CD4-positive, alpha-beta T cell treated with Interferon alpha-2 for 1 hour (primary cell): ENCODE measurements around the gene AURKAIP1.
"Not testable (repeated sequence)": the region's sequence is repeated elsewhere in the genome, so short reads cannot be mapped to it uniquely, and the experiment has no call there.

Source experiments
- DNase-seq, 2 donors: peaks; one replicate each; pipeline ENCODE4 v3.0.0-alpha.2; 2020 to 2022

Gene AURKAIP1

DNA sequence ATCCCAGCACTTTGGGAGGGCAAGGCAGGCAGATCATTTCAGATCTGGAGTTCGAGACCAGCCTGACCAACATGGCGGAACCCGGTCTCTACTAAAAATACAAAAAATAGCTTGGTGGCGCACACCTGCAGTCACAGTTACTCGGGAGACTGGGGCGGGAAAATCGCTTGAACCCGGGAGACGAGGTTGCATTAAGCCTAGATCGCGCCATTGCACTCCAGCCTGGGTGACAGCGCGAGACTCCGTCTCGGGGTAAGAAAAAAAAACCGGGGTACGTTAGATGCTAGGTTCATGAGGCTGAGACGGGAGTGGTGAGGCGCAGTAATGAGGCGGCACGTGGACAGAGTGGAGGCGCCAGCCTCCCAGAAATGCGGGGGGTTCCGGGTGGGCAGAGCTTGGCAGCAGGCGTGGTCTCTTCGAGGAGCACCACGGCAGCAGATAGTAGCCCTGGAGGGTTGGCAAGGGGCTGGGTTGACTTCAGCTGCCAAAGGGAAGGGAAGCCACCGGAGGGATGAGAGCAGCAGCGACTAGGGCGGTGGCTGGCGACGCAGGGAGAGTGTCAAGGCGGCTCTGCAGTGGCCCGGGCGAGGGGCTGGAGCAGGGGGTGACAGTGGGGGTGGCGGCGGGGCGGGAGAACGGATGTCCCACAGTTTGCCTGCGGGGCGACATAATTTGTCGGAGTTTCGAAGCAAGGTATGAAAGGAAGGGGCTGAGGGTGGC is 31.3 kb upstream of the AURKAIP1 start:
- no peak for DNase-seq

DNA sequence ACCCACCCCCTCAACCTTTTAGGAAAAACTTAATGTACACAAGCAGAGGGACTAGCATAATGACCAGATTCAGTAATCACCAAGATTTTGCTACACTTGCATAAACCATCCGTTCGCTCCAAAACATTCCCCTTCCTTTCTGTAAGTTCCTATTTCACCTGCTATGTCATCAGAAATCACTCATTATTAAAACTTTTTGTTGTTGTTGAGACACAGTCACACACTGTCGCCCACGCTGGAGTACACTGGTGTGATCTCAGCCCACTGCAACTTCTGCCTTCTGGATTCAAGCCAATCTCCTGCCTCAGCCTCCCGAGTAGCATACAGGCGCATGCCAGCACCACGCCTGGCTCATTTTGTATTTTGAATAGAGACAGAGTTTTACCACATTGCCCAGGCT is 28.6 kb upstream of the AURKAIP1 start:
- DNase-seq: no peak

- DNase-seq: not testable (repeated sequence)
Measured at GRCh38 chr1:1402901-1403392, 27.9 kb upstream of the AURKAIP1 start.

DNA sequence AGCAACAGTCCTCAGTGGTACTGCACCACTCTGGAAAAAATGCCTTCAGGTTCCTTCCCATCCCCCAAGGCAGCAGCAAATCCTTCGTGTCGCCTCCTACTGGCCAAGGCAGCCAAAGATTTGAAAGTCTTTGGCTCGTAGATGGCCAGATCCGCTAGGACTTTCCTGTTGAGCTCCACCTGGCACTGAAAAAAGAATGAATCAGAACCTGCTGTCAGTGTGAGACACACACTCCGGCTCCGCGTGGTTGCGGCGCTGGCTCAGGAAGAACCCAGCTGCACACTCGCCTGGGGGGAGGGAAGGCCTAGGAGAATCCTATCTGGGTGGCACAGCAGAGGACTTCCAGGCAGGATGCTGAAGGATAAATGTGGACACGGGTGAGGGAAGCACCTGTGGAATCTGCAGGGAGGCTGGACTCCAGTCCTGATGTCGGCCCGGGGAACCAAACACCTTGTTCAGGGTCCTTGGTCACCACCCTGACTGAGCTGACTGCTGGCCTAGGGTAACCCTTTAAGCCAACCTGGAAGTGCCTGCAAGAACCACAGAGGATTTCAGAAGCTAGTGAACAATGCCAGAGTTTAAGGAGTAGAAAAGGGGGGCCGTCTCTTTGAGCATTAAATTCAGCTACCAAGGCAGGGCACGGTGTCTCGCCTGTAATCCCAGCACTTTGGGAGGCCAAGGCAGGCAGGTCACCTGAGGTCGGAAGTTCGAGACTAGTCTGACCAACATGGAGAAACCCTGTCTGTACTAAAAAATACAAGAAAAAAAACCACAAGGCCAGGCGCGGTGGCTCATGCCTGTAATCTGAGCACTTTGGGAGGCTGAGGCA is 27.3 kb upstream of the AURKAIP1 start:
- peak in 1 of 2 donors; percentile 33 for DNase-seq

DNA sequence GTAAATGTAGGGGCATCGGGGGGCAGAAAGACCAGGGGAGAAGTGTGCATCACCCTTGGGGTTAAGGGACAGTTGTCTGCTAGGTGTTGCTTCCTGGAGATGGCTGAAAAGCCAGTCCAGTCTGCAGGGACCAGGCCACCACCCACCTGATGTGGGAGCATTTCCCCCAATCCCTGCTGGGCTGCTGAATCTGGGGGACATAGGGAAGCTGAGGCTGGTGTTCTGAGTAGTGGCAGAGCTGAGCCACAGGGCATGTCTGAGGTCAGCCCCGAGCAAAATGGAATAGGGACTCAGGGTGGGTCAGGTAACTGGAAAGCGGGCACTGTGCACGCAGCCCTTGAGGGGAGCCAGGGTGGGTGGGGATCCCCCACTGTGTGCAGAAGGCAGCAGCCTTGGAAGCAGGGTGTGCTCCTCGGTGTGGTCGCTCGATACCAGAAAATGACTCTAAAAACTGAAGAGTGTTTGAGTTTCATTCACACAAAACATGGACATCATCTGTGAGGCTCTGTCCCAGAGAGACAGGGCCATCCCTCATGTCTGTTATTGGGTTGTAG is 26.5 kb upstream of the AURKAIP1 start:
- DNase-seq: no peak

- no peak for DNase-seq
Measured at GRCh38 chr1:1400576-1401456, 25.8 kb upstream of the AURKAIP1 start.

- DNase-seq: no peak
Measured at GRCh38 chr1:1399872-1400575, 25.0 kb upstream of the AURKAIP1 start.

DNA sequence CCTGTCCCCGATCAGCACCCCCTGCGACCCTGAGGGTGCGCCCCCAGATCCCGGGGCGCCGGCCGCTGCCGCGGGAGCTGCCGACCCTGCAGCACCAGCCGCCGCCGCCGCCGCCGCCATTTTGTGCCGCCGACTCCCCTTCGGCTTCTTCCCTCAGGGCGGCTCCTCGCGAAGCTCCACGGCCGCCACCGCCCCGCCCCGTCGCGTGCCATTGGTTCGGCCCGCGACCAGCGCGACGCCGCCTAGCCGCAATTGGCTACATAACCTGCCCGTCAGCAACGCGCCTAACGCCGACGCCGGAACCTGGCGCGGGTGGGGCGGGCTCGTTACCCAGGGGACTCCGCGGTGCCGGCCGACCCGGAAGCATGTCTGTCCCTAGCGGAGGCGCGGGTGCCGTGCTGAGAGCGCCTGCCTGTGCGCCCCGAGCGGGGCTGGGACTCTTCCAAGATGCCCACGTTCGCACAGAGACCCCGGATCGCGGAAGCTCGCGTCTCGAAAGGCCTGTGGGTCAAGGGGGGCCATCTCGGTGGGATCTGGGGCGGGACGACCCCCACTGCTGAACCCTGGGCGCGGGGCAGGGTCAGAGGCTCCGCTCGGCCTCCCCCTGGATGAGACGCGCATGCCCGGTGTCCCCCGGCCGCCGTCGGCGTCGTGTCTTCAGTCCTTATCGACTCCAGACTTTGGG is 24.3 kb upstream of the AURKAIP1 start, which contains the start of gene CCNL2:
Gene CCNL2, minus strand, starts transcription at position 149 of the 685 bp plus-strand sequence. Its CDS starts 29 bp downstream, at position 120.
- peak; percentile 98 to 99 for DNase-seq

DNA sequence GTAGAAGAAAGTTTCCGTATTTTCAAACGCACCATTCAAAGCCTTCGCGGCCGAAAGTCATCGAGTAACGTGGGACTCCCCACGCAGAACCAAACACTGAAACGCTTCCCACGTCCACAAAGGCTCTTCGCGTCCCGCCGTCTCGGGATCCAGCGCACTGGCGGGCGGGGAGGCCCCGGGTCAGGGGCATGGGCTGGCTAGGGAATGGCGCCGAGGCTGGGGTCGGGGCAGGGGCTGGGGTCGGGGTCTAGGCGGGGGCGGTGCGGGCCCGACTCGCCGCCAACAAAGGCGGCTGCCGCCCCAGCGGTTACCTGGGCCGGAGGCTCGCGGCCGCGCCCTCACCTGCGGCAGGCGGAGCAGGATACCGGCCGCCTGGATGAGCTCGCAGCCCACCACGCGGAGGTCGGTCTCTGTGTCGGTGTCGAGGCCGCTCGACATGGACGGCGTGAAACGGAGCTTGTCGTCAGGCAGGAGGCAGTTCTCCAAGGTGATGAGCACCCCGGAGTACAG is 23.7 kb upstream of the AURKAIP1 start:
- no peak for DNase-seq

DNA sequence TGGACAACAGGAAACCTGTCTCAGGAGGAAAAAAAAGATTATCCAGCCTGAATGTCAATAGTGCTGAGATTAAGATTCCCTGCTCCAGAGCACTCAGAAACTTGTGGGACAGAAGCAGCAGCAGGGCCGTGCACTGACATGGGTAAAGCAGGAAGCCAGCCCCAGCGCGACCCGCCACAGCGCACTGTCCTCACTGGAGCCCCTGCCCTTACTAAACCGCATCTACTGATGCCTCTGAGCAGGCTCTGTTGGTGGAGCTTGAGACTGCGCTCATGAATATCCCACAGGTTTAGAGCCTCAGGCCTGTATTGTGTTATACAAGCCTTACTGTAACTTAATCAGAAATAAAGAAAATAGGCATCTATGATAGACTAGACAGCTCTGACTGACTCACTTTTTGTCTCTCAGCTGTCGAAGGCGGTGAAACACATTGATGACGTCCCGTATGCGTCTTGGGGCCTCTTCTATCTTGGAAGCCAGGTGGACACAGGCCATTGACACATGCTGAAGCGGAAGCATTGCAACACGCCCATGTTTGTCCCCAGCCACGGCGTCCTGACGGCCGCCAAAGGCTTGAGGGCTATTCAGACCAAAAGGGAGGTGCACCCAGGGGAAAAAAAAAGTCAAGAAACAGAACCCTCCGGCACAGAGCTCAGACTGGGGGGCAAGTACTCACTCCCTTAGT is 23.0 kb upstream of the AURKAIP1 start:
- no peak for DNase-seq

DNA sequence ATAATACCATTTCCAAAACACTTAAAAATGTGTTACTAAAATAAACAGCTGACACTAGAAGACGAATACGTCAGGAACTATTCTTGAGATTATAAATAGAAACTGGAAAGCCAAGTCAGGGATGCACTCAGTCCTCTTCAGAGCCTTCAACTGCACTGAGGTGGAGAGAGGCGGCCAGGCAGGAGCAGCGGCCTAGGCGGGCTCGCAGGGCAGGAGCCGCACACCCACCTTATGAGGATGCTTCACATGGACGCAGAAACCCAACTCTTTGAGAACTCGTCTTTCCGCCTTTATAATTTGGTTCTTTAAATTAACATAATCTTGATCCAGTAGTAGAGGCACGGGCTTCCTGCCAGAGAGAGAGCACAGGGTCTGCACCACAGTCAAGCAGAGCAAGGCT is 20.2 kb upstream of the AURKAIP1 start:
- no peak for DNase-seq

GRCh38 chr1:1394116-1394515 is 19.1 kb upstream of the AURKAIP1 start:
- no peak for DNase-seq

GRCh38 chr1:1393428-1393827 is 18.4 kb upstream of the AURKAIP1 start:
- no peak for DNase-seq

DNA sequence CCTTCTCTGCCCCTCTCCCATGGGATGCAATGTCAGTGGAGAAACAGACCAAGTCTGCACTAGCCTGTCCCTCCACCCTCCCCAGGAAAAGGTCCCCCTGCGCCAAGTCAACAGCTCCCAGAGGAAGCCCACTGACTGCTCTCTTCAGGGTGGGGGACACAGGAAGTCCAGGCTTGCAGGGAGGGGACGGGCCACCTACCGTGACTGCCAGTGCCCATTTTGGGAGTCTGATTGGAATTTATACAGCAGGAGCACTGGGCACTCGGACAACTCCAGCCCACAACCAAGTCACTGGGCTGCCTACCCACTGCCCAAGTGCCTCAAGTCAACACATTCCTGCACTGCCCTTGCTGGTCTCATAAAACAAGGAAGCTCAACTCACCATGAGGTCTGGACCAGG is 18.0 kb upstream of the AURKAIP1 start:
- DNase-seq: no peak

DNA sequence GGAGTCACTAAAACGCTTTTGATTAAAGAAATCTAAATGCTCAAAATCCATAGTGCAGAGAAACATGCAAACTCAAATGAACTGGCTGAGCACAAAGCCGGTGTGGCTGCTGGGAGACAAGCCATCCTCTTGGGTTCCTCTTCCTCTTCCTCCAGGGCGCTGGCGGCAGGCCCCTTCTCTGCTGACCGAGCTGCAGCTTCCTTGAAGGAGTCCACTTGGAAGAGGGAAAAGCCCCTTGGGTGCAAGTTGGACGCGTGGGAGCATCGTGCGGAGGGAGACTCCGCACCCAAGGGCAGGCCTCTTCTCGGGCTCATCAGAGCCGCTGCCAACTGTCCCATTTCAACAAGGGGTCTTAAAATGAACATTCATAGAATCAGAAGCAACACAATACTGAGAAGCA is 16.2 kb upstream of the AURKAIP1 start:
- no peak for DNase-seq

GRCh38 chr1:1390675-1391074 is 15.7 kb upstream of the AURKAIP1 start:
- no peak for DNase-seq

GRCh38 chr1:1388078-1388472 is 13.1 kb upstream of the AURKAIP1 start:
- no peak for DNase-seq

GRCh38 chr1:1387098-1388077 is 12.4 kb upstream of the AURKAIP1 start:
- no peak for DNase-seq

- DNase-seq: no peak
Measured at GRCh38 chr1:1385931-1386330, 10.9 kb upstream of the AURKAIP1 start.
